ENCODE measurements around the gene A2M.
A peak's percentile ranks its signal among the peaks of the same experiment; 100 is the strongest.

Gene A2M

DNA sequence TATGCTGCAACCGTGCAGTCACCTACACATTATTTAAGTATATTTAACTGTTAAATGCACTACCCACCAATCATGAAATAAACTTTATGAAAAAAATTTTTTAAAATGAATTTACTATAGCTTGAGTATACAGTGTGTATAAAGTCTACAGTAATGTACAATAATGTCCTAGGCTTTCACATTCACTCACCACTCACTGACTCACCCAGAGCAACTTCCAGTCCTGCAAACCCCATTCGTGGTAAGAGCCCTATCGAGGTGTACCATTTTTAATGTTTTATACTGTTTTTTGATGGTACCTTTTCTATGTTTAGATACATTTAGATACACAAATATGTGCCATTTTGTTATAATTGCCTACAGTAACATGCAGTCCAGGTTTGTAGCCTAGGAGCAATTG lies 78.3 kb downstream of the A2M start:
- TF ChIP-seq, protein P1, sequence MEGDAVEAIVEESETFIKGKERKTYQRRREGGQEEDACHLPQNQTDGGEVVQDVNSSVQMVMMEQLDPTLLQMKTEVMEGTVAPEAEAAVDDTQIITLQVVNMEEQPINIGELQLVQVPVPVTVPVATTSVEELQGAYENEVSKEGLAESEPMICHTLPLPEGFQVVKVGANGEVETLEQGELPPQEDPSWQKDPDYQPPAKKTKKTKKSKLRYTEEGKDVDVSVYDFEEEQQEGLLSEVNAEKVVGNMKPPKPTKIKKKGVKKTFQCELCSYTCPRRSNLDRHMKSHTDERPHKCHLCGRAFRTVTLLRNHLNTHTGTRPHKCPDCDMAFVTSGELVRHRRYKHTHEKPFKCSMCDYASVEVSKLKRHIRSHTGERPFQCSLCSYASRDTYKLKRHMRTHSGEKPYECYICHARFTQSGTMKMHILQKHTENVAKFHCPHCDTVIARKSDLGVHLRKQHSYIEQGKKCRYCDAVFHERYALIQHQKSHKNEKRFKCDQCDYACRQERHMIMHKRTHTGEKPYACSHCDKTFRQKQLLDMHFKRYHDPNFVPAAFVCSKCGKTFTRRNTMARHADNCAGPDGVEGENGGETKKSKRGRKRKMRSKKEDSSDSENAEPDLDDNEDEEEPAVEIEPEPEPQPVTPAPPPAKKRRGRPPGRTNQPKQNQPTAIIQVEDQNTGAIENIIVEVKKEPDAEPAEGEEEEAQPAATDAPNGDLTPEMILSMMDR (IDR thresholded peaks at IDR 0.05; ENCODE audit: borderline replicate concordance, control extremely low read depth, extremely low read depth, insufficient read depth, missing control alignments), result no peak
- in situ Hi-C loops (cut with MboI; ENCODE audit: low sequenced_read_pairs, unreplicated experiment), result no loop called here
- DNase-seq (ENCODE audit: low spot score), result no peak

DNA sequence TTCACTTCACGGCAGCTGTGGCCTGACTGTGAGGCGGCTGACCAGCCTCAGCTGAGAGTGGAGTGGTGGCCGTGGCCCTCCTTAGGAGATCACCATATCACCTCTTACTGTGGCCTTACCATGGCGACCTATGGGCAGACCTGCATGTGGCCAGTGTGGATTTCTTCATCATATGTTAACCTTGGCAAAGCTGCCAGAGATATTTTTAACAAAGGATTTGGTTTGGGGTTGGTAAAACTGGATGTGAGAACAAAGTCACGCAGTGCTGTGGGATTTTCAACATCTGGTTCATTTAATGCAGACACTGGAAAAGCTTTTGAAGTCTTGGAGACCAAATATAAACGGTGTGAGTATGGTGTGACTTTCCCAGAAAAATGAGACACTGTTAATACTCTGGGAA lies 79.5 kb downstream of the A2M start:
- TF ChIP-seq, protein P1 (IDR thresholded peaks at IDR 0.05; ENCODE audit: borderline replicate concordance, control extremely low read depth, extremely low read depth, insufficient read depth, missing control alignments), result no peak
- in situ Hi-C loops (cut with MboI; ENCODE audit: low sequenced_read_pairs, unreplicated experiment), result no loop called here
- no peak for DNase-seq (ENCODE audit: low spot score)

DNA sequence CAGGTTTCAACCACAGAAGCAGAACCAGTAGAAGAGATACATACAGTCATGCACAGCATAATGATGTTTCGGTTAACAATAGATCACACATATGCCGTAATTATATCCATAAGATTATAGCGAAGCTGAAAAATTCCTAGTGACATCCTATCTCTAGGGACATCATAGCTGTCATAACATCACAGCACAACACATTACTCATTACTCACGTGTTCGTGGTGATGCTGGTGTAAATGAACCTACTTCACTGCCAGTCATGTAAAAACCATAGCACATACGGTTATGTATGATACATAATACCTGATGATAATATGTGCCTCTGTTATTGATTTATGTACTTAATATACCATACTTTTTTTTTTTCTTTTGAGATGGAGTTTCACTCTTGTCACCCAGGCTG lies 81.6 kb downstream of the A2M start:
- TF ChIP-seq, protein P1 (IDR thresholded peaks at IDR 0.05; ENCODE audit: borderline replicate concordance, control extremely low read depth, extremely low read depth, insufficient read depth, missing control alignments), result no peak
- DNase-seq (ENCODE audit: low spot score), result no peak
- in situ Hi-C loops (cut with MboI; ENCODE audit: low sequenced_read_pairs, unreplicated experiment), result no loop called here

DNA sequence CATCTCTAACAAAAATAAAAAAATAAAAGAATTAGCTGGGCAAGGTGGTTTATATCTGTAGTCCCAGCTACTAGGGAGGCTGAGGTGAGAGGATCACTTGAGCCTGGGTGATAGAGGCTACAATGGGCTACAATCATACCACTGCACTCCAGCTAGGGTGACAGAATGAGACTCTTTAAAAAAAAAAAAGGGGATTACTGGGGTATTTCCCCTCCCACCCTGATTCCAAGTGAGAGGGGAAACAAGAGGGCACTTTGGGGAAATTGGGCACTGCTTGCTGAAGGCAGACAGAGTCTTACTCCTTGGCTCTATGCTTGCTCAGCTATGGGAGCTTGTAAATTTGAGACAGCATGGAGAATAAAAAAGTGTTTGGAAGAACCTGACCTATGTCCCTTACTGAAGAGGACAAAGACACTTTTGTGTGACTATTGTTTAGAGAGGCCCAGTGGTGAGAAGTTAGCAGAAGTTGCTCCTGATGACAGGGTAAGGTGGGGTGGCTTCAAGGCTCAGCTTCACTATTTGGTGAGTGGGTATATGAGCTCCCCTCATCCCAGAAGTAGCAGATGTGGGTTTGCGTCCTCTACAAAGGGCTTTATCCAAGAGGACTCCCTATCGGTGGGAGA lies 82.3 kb downstream of the A2M start:
- in situ Hi-C loops (cut with MboI; ENCODE audit: low sequenced_read_pairs, unreplicated experiment), result no loop called here
- TF ChIP-seq, protein P1 (IDR thresholded peaks at IDR 0.05; ENCODE audit: borderline replicate concordance, control extremely low read depth, extremely low read depth, insufficient read depth, missing control alignments), result no peak
- no peak for DNase-seq (ENCODE audit: low spot score)

DNA sequence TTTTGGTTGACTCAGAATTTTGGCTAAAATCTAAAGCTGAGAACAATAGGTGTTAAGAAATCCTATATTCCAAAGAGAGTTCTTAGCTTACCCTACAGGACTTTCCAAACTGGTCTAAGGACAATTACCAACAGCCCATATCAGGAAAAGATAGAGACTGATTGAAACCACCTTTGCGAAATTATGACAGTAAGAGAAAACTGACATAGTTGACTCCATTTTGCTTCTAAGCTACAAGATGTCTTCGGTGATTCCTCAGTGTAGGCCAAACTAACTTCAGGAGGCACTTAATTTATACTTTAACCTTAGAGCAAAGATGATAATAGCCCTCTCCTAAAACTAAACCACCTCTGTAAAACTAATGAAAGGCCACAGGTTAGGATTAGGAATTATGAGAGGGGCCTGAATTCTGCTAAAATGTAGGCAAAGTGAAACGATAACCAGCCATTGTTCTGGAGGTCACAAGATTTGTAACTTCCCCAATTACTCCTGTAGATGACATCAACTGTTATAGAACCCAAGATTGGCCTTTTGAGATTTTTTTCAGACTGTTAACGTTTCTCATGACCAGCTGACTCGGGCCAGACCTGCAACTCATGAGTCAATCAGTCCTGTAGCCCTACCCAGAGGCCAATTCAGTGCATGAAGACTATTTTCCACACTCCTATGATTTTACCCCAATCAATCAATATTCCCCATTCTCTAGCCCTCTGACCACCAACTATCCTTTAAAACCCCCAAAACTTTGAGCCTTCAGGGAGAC lies 83.3 kb downstream of the A2M start:
- in situ Hi-C loops (cut with MboI; ENCODE audit: low sequenced_read_pairs, unreplicated experiment), result no loop called here
- TF ChIP-seq, protein P1 (IDR thresholded peaks at IDR 0.05; ENCODE audit: borderline replicate concordance, control extremely low read depth, extremely low read depth, insufficient read depth, missing control alignments), result no peak
- DNase-seq (ENCODE audit: low spot score), result peak; percentile 38

DNA sequence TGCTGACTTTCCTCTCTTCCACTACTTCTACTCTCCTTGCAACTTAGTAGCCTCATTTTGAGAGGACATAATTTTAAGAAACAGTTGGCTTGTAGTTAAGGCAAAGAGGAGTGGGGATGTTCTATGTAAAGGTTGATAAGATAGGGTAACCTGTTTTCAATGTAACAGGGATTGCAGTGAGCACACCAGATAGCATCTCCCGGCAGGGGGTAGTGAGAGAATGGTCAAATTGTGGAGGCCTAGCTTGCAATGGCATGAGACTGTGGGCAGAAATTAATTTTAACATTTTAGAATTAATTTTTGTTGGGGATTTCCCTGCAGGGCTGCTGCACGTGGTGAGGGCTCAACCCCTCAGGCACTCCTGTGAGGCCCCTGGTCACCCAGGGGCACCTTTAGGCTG lies 84.9 kb downstream of the A2M start:
- no peak for DNase-seq (ENCODE audit: low spot score)
- TF ChIP-seq, protein P1 (IDR thresholded peaks at IDR 0.05; ENCODE audit: borderline replicate concordance, control extremely low read depth, extremely low read depth, insufficient read depth, missing control alignments), result no peak
- in situ Hi-C loops (cut with MboI; ENCODE audit: low sequenced_read_pairs, unreplicated experiment), result no loop called here
